Neutrophil (primary cell): ENCODE results near the gene SLC7A8.
"Not testable (repeated sequence)": the region's sequence is repeated elsewhere in the genome, so short reads cannot be mapped to it uniquely, and the experiment has no call there.

Experiments used
- H3K27ac ChIP-seq: fragments of 200-600 bp; sonication (generic); 2 replicates; pipeline ENCODE4 v1.5.1; 2016; ENCODE audit warnings: mild to moderate bottlenecking, moderate library complexity
- H3K27me3 ChIP-seq: fragments of 200-600 bp; sonication (generic); 2 replicates; pipeline ENCODE4 v1.6.0; 2016; ENCODE audit warnings: mild to moderate bottlenecking
- H3K36me3 ChIP-seq: fragments of 200-600 bp; sonication (generic); 2 replicates; pipeline ENCODE4 v1.5.1; 2017
- H3K4me1 ChIP-seq, 2 experiments: fragments of 200-600 bp in 1 of 2; sonication (generic) in 1 of 2; 1 replicate in 1 of 2; 2 replicates in 1 of 2; pipeline versions ENCODE4 v1.5.1 to v1.6.1; 2013 to 2016; ENCODE audit warnings: low read depth in 1 of 2, low read length in 1 of 2, mild to moderate bottlenecking in 1 of 2, moderate library complexity in 1 of 2; ENCODE audit not compliant: control insufficient read depth in 1 of 2, insufficient read depth in 1 of 2
- H3K4me3 ChIP-seq, 2 experiments: fragments of 200-600 bp in 1 of 2; sonication (generic) in 1 of 2; 1 replicate in 1 of 2; 2 replicates in 1 of 2; pipeline ENCODE4 v1.5.1; 2013 to 2016; ENCODE audit warnings: low read depth in 1 of 2, low read length in 1 of 2, mild to moderate bottlenecking in 1 of 2, moderate library complexity in 1 of 2
- H3K9me3 ChIP-seq: fragments of 200-600 bp; sonication (generic); 2 replicates; pipeline ENCODE4 v1.5.1; 2016
- TF ChIP-seq, protein P1 (sequence below): fragments of 200-600 bp; sonication (generic); IDR thresholded peaks from 2 replicates; pipeline ENCODE4 v1.5.1; 2016; ENCODE audit warnings: antibody characterized with exemption

SLC7A8 gene

DNA sequence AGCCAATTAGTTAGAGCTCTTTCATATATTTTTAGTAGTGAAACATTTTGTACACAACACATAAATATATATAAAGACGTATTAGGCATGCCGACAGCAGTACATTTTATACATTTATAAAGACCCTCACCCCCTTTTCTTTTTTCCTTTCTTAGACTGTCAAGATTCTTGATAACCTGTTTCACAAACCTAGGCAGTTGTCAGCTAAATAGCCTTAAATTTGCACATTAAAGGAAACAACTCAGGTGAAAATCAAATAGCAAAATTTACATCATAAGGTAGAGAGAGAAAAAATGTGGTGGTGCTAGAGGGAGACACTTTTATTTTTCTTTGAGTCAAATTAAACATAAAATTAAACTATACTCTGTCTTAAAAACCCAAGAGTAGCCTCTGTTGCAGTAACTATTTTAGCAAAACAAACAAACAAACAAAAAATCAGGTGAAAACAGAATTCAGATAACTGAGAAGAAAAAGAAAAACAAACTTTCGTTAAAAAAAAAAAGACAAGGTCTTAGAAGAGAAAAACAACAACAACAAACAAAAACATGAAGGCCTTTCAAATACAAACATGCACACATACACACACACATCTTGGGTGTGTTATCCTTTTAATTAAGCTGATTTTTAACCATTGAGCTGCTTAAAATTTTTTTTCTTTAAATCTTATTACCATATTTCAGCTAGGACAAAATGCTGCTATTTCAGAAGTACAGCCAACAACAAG is 23.1 kb upstream of the SLC7A8 start:
- no peaks in the 10 kb centered on the region for H3K9me3 ChIP-seq
- no peaks in the 10 kb centered on the region for H3K4me1 ChIP-seq
- no peaks in the 10 kb centered on the region for H3K27me3 ChIP-seq
- TF ChIP-seq, protein P1, sequence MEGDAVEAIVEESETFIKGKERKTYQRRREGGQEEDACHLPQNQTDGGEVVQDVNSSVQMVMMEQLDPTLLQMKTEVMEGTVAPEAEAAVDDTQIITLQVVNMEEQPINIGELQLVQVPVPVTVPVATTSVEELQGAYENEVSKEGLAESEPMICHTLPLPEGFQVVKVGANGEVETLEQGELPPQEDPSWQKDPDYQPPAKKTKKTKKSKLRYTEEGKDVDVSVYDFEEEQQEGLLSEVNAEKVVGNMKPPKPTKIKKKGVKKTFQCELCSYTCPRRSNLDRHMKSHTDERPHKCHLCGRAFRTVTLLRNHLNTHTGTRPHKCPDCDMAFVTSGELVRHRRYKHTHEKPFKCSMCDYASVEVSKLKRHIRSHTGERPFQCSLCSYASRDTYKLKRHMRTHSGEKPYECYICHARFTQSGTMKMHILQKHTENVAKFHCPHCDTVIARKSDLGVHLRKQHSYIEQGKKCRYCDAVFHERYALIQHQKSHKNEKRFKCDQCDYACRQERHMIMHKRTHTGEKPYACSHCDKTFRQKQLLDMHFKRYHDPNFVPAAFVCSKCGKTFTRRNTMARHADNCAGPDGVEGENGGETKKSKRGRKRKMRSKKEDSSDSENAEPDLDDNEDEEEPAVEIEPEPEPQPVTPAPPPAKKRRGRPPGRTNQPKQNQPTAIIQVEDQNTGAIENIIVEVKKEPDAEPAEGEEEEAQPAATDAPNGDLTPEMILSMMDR = no peak
- H3K27ac ChIP-seq = no peak overlapping the region
- no peaks in the 10 kb centered on the region for H3K36me3 ChIP-seq
- no peak overlapping the region for H3K4me3 ChIP-seq

DNA sequence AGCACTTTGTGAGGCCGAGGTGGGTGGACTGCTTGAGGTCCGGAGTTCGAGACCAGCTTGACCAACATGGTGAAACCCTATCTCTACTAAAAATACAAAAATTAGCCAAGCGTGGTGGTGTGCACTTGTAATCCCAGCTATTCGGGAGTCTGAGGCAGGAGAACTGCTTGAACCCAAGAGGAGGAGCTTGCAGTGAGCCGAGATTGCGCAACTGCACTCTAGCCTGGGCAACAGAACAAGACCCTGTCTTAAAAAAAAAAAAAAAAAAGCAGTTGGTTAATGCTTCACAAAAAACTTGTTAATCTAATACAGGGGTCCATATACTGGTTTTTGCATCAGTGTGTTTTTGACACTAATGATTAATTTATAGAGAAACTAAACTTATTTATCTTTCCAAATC is 18.5 kb upstream of the SLC7A8 start:
- H3K4me3 ChIP-seq = no peak overlapping the region
- TF ChIP-seq, protein P1 = no peak
- H3K36me3 ChIP-seq = no peaks in the 10 kb centered on the region
- H3K4me1 ChIP-seq = no peaks in the 10 kb centered on the region
- H3K9me3 ChIP-seq = no peaks in the 10 kb centered on the region
- no peaks in the 10 kb centered on the region for H3K27me3 ChIP-seq
- H3K27ac ChIP-seq = no peak overlapping the region

DNA sequence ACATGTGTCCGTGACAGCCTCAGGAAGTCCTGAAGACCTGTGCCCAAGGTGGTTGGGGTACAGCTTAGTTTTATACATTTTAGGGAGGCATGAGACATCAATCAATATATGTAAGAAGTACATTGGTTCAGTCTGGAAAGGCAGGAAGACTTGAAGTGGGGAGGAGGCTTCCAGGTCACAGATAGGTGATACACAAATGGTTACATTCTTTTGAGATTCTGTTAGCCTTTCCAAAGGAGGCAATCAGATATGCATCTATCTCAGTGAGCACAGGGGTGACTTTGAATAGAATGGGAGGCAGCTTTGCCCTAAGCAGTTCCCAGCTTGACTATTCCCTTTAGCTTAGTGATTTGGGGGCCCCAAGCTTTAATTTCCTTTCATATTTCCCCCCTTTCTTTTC is 15.7 kb upstream of the SLC7A8 start:
- not testable (repeated sequence) for H3K36me3 ChIP-seq, H3K4me1 ChIP-seq, H3K9me3 ChIP-seq, H3K27me3 ChIP-seq, H3K4me3 ChIP-seq, H3K27ac ChIP-seq

DNA sequence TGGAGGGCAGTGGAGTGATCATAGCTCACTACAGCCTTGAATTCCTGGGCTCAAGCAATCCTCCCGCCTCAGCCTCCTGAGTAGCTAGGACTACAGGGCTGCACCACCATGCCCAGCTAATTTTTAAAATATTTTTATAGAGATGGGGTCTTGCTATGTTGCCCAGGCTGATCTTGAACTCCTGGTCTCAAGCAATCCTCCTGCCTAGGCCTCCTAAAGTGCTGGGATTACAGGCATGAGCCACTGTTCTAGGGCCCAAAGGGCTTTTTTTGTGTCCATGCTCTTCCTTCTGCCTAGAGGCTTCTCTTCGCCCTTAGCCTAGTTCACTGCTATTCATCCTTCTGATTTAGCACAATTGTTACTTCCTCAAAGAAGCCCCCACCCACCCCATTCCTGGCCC is 13.0 kb upstream of the SLC7A8 start:
- H3K4me1 ChIP-seq, H3K4me3 ChIP-seq, H3K36me3 ChIP-seq, H3K27me3 ChIP-seq, H3K27ac ChIP-seq, H3K9me3 ChIP-seq: not testable (repeated sequence)

DNA sequence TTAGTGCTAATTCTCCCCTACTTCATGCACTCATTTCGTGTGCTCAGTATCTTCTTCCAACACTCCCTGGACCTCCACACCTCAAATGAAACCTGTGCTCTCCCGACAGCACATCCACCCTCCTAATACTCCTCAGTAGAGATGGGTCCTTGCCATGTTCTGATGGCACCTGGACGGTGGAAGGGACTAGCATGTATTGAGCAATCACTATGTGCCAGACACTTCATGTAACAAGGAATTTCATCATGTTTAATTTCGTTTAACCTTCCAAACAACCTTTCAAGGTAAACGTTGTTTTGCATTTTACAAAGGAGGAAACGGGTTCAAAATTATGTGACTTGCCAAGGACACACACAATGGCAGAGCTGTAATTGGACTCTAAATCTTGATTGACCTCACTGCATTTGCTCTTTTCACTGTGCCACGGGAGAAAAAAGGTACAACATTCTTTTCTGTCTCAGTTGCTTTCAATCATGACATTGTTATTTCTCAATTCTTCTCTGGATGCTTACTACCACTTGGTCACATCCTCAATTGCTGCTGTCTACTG is 12.2 kb upstream of the SLC7A8 start:
- Histone ChIP-seq H3K27me3 (no peaks in the 10 kb centered on the region), H3K4me3 (no peak overlapping the region)
- TF ChIP-seq, protein P1 = no peak

DNA sequence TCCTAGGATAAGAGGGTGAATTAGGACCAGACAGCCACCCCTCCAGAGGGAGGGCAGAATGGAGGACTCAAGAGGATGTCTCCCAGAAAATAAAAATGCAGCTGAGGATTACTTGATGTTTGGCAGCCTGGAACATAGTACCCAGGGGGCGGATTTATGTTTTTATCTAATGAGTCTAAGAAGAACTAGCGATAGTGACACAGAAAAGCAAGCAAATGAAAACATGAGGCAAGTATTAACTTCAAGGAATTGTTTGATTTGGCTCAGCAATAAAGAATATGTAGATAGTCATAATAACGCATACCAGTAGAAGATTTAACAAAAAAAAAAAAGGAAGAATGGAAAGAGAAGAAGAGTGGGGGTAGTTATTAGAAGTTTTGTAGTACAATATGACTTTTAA is 10.0 kb upstream of the SLC7A8 start:
- TF ChIP-seq, protein P1 = no peak
- H3K9me3 ChIP-seq = no peaks in the 10 kb centered on the region
- no peaks in the 10 kb centered on the region for H3K36me3 ChIP-seq
- H3K4me3 ChIP-seq = no peak overlapping the region
- H3K4me1 ChIP-seq = peaks cover 3 to 6% of the 10 kb centered on the region in 2 experiments
- no peak overlapping the region for H3K27ac ChIP-seq
- no peaks in the 10 kb centered on the region for H3K27me3 ChIP-seq

More for the DNA sequence above, 12.2 kb upstream of the SLC7A8 start:
- no peaks in the 10 kb centered on the region for H3K9me3 ChIP-seq
- H3K36me3 ChIP-seq = no peaks in the 10 kb centered on the region
- no peak overlapping the region for H3K27ac ChIP-seq
- peaks cover 3 to 6% of the 10 kb centered on the region in 2 experiments for H3K4me1 ChIP-seq
